GM10847 (cell line): ENCODE measurements around the gene PIP4K2C.

Source experiments
- POLR2A ChIP-seq: IDR thresholded peaks from 2 replicates; pipeline ENCODE4 v1.6.1; 2011; ENCODE audit not compliant: insufficient read length; ENCODE audit errors: extremely low read depth

PIP4K2C gene

GRCh38 chr12:57577981-57578758 is 12.8 kb upstream of the PIP4K2C start:
- no peak for TF ChIP-seq POLR2A

- no peak for TF ChIP-seq POLR2A
Measured at GRCh38 chr12:57579011-57579410, 12.0 kb upstream of the PIP4K2C start.

- TF ChIP-seq POLR2A, result no peak
Measured at GRCh38 chr12:57579677-57580465, 11.1 kb upstream of the PIP4K2C start.

GRCh38 chr12:57580466-57580795 is 10.6 kb upstream of the PIP4K2C start:
- no peak for TF ChIP-seq POLR2A

GRCh38 chr12:57581802-57582201 is 9.2 kb upstream of the PIP4K2C start:
- TF ChIP-seq POLR2A, result no peak

GRCh38 chr12:57582440-57582839 is 8.6 kb upstream of the PIP4K2C start:
- TF ChIP-seq POLR2A, result no peak

- no peak for TF ChIP-seq POLR2A
Measured at GRCh38 chr12:57583008-57583831, 7.8 kb upstream of the PIP4K2C start.

GRCh38 chr12:57584050-57584449 is 6.9 kb upstream of the PIP4K2C start:
- TF ChIP-seq POLR2A, result no peak

- TF ChIP-seq POLR2A, result no peak
Measured at GRCh38 chr12:57584690-57585089, 6.3 kb upstream of the PIP4K2C start.

GRCh38 chr12:57585156-57585555 is 5.8 kb upstream of the PIP4K2C start:
- TF ChIP-seq POLR2A, result no peak

- TF ChIP-seq POLR2A, result no peak
Measured at GRCh38 chr12:57586128-57586527, 4.9 kb upstream of the PIP4K2C start.

- TF ChIP-seq POLR2A, result no peak
Measured at GRCh38 chr12:57586832-57587429, 4.1 kb upstream of the PIP4K2C start.

GRCh38 chr12:57590479-57590863 is 521 bp upstream of the PIP4K2C start:
- TF ChIP-seq POLR2A, result no peak

- TF ChIP-seq POLR2A, result no peak
Measured at GRCh38 chr12:57591782-57592325, 862 bp downstream of the PIP4K2C start.

GRCh38 chr12:57592551-57593165 is 1.7 kb downstream of the PIP4K2C start:
- no peak for TF ChIP-seq POLR2A
